ENCODE measurements around the gene AGAP3.
A peak's percentile ranks its signal among the peaks of the same experiment; 100 is the strongest.

The AGAP3 gene

GRCh38 chr7:151135525-151135845 lies 49.2 kb downstream of the AGAP3 start:
- H3K36me3 Mint-ChIP-seq: peaks cover 20% of the 10 kb centered on the region
- no peaks in the 10 kb centered on the region for H3K9me3 Mint-ChIP-seq
- peak overlapping the region; percentile 76 for H3K27ac Mint-ChIP-seq
- DNase-seq (ENCODE audit: low spot score in 2 of 2) (no peak), ATAC-seq (no peak)
- H3K4me1 Mint-ChIP-seq: no peaks in the 10 kb centered on the region
- no peak overlapping the region for H3K4me3 Mint-ChIP-seq

DNA sequence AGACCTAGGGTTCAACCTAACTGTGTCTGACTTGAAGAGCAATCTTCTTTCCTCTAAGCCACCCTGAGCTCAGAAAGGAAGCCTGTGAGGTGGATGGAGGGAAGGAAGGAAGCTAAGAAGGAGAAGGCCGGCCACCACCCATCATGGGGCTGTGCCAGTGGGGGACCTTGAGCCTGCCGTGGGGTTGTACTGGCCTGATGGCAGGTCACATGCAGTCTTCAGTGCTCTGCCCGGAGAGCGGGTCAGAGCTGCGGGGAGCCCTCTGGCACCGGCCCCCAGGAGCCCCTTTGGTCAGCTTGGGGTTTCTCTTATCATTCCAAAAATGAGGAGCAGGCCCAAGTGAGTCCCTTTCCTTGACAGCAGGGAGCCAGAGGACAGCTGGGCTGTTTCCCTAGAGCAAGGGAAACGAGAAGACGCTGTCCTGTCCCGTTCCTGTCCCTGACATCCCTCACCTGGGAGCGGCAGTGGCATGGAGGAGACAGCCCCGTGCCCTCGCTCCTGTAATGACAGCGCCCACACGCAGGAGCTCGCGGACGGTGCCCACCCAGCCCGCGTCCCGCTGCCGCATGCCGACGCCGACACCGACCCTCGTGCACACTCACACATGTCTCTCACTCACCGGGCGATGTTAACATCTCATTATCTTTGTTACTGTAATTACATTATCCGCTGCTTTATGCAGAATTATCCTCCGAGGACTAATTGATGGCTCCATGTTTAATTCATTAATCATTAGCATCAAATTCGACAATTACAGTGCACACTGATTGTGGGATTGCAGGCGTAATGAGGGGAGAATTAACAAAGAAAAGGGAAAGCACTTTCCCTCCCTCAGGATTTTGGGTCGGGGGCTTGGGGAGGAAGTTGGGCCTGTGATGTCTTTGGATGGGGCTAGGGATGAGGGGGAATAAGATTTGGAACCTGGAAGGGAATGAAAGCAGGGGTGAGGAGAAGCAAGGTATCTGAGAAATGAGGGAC lies 49.9 kb downstream of the AGAP3 start:
- H3K4me3 Mint-ChIP-seq: no peak overlapping the region
- H3K27ac Mint-ChIP-seq: no peak overlapping the region
- no peaks in the 10 kb centered on the region for H3K4me1 Mint-ChIP-seq
- DNase-seq (ENCODE audit: low spot score in 2 of 2) (no peak), ATAC-seq (no peak)
- H3K9me3 Mint-ChIP-seq: no peaks in the 10 kb centered on the region
- peaks cover 19% of the 10 kb centered on the region for H3K36me3 Mint-ChIP-seq

DNA sequence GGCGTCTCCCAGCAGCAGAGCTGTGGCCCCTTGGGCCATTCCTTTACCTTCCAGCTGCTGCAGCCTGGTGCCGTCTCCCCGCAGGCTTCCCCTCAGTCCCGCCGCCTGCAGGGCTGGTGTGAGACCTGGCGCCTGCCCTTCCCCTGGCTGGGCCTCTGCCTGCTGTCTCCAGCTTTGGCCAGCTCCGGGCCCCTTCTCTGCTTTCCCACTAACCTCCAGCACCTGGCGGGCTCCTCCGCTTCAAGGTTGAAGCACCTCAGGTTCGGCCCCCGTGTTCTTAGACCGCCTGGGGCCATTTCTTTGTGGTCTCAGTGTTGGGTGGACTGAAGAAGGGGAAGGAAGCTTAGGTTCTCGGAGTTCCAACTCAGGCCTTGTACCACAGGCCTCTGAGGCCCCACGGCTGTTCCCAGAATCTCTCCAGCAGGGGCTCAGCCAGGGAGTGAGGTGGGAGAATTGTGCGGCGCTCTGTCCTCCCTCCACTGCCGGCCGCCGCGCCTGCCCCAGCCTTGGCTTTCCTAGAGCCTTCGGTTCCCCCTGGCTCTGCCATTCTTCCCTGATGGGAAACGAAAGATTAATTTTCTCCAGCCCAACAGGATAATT lies 50.9 kb downstream of the AGAP3 start:
- Mint-ChIP-seq H3K4me3 (no peak overlapping the region), H3K9me3 (no peaks in the 10 kb centered on the region), H3K27ac (no peak overlapping the region), H3K4me1 (no peaks in the 10 kb centered on the region), H3K36me3 (peaks cover 13% of the 10 kb centered on the region)
- DNase-seq (ENCODE audit: low spot score in 2 of 2) (no peak), ATAC-seq (no peak)

DNA sequence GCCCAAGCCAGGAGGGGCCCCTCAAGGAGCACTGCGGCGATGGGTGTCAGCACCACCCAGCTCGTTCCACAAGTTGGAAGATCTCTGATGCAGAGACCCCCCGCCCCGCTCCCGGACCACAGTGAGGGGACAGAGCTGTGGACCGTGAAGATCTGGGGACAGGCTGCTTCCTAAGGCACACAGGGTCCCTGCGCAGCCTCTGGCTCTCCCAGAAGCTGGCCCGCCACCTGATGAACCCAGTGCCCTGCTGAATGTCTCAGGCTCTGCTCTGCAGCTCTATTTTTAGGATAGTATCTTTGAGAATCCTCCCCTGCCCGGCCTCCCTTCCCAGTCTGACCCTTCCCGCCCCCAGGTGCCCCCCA lies 51.5 kb downstream of the AGAP3 start:
- DNase-seq (ENCODE audit: low spot score in 2 of 2) (no peak), ATAC-seq (no peak)
- no peak overlapping the region for H3K4me3 Mint-ChIP-seq
- peaks cover 13% of the 10 kb centered on the region for H3K36me3 Mint-ChIP-seq
- no peaks in the 10 kb centered on the region for H3K9me3 Mint-ChIP-seq
- H3K27ac Mint-ChIP-seq: no peak overlapping the region
- no peaks in the 10 kb centered on the region for H3K4me1 Mint-ChIP-seq

- no peak overlapping the region for H3K27ac Mint-ChIP-seq
- H3K4me1 Mint-ChIP-seq: no peaks in the 10 kb centered on the region
- no peak overlapping the region for H3K4me3 Mint-ChIP-seq
- ATAC-seq (no peak), DNase-seq (ENCODE audit: low spot score in 2 of 2) (no peak)
- peaks cover 15% of the 10 kb centered on the region for H3K36me3 Mint-ChIP-seq
- no peaks in the 10 kb centered on the region for H3K9me3 Mint-ChIP-seq
Observed at GRCh38 chr7:151138153-151138851, 52.0 kb downstream of the AGAP3 start.

- Mint-ChIP-seq H3K4me3 (no peak overlapping the region), H3K4me1 (no peaks in the 10 kb centered on the region), H3K27ac (no peak overlapping the region), H3K9me3 (no peaks in the 10 kb centered on the region), H3K36me3 (peaks cover 21% of the 10 kb centered on the region)
- DNase-seq (ENCODE audit: low spot score in 2 of 2) (no peak), ATAC-seq (no peak)
Observed at GRCh38 chr7:151139071-151139790, 53.0 kb downstream of the AGAP3 start.

- ATAC-seq (no peak), DNase-seq (ENCODE audit: low spot score in 2 of 2) (no peak)
- Mint-ChIP-seq H3K9me3 (no peaks in the 10 kb centered on the region), H3K4me1 (no peaks in the 10 kb centered on the region), H3K36me3 (peaks cover 21% of the 10 kb centered on the region), H3K4me3 (no peak overlapping the region), H3K27ac (no peak overlapping the region)
Observed at GRCh38 chr7:151139791-151140190, 53.5 kb downstream of the AGAP3 start.

DNA sequence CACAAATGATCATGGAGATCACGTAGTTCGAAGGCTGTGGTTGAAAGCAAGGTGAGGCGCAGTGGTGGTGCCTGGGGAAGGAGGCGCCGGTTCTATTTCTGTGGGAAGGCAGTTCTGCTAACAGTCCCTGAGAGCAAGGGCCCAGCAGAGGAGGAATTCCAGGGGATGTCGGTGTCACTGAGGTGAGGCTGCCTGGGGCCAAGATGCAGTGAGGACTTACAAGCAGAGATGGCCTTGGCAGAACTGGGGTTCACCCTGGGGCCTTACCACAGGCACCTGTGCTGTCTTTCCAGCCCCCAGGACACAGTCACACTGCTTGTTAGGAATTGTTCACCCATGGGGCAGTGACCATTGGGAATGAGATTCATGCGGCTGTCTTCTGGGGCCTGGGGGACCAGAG lies 54.6 kb downstream of the AGAP3 start:
- ATAC-seq: no peak
- H3K9me3 Mint-ChIP-seq: no peaks in the 10 kb centered on the region

GRCh38 chr7:151141311-151141854 lies 55.1 kb downstream of the AGAP3 start:
- H3K4me1 Mint-ChIP-seq: no peaks in the 10 kb centered on the region
- peaks cover 13% of the 10 kb centered on the region for H3K36me3 Mint-ChIP-seq
- DNase-seq (ENCODE audit: low spot score in 2 of 2): no peak
- H3K27ac Mint-ChIP-seq: no peak overlapping the region
- H3K4me3 Mint-ChIP-seq: no peak overlapping the region
- H3K9me3 Mint-ChIP-seq: no peaks in the 10 kb centered on the region
- ATAC-seq: no peak

More for the DNA sequence above, 54.6 kb downstream of the AGAP3 start:
- H3K4me3 Mint-ChIP-seq: no peak overlapping the region
- no peak overlapping the region for H3K27ac Mint-ChIP-seq
- H3K4me1 Mint-ChIP-seq: no peaks in the 10 kb centered on the region
- H3K36me3 Mint-ChIP-seq: peaks cover 13% of the 10 kb centered on the region
- DNase-seq (ENCODE audit: low spot score in 2 of 2): no peak

- no peak overlapping the region for H3K4me3 Mint-ChIP-seq
- H3K27ac Mint-ChIP-seq: no peak overlapping the region
- no peaks in the 10 kb centered on the region for H3K4me1 Mint-ChIP-seq
- DNase-seq (ENCODE audit: low spot score in 2 of 2) (no peak), ATAC-seq (peak; percentile 11)
- no peaks in the 10 kb centered on the region for H3K9me3 Mint-ChIP-seq
- H3K36me3 Mint-ChIP-seq: peaks cover 13% of the 10 kb centered on the region
Observed at GRCh38 chr7:151141855-151142685, 55.8 kb downstream of the AGAP3 start.

- ATAC-seq (no peak), DNase-seq (ENCODE audit: low spot score in 2 of 2) (no peak)
- peaks cover 13% of the 10 kb centered on the region for H3K36me3 Mint-ChIP-seq
- H3K9me3 Mint-ChIP-seq: no peaks in the 10 kb centered on the region
- no peak overlapping the region for H3K4me3 Mint-ChIP-seq
- no peaks in the 10 kb centered on the region for H3K4me1 Mint-ChIP-seq
- H3K27ac Mint-ChIP-seq: no peak overlapping the region
Observed at GRCh38 chr7:151142686-151143040, 56.4 kb downstream of the AGAP3 start.

DNA sequence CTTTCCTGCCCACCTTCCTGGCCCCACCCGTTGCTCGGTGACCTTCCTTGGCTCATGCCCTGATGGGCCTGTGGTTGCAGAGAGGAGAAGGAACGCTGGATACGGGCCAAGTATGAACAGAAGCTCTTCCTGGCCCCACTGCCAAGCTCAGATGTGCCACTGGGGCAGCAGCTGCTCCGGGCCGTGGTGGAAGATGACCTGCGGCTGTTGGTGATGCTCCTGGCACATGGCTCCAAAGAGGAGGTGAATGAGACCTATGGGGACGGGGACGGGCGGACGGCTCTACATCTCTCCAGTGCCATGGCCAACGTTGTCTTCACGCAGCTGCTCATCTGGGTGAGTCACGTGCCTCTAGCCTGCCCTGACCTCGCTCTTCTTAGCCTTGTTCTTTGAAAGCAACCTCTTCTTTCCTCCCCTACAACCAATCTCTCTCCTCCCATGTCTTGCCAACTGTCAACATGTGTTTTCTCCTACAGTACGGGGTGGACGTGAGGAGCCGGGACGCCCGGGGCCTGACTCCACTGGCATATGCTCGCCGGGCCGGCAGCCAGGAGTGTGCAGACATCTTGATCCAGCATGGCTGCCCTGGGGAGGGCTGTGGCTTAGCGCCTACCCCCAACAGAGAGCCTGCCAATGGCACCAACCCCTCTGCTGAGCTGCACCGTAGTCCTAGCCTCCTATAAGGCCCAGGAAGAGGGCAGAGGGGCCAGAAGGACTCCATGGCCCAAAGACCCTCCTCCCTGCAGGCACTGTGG lies 57.2 kb downstream of the AGAP3 start:
- no peak overlapping the region for H3K27ac Mint-ChIP-seq
- H3K4me3 Mint-ChIP-seq: no peak overlapping the region
- H3K4me1 Mint-ChIP-seq: no peaks in the 10 kb centered on the region
- ATAC-seq: no peak
- no peak for DNase-seq (ENCODE audit: low spot score in 2 of 2)
- no peaks in the 10 kb centered on the region for H3K9me3 Mint-ChIP-seq
- H3K36me3 Mint-ChIP-seq: peaks cover 13% of the 10 kb centered on the region

GRCh38 chr7:151144387-151144786 lies 58.1 kb downstream of the AGAP3 start:
- peaks cover 13% of the 10 kb centered on the region for H3K36me3 Mint-ChIP-seq
- no peak overlapping the region for H3K27ac Mint-ChIP-seq
- H3K9me3 Mint-ChIP-seq: no peaks in the 10 kb centered on the region
- no peak for DNase-seq (ENCODE audit: low spot score in 2 of 2)
- no peak for ATAC-seq
- H3K4me1 Mint-ChIP-seq: no peaks in the 10 kb centered on the region
- no peak overlapping the region for H3K4me3 Mint-ChIP-seq

GRCh38 chr7:151146761-151147160 lies 60.5 kb downstream of the AGAP3 start:
- no peaks in the 10 kb centered on the region for H3K9me3 Mint-ChIP-seq
- no peaks in the 10 kb centered on the region for H3K4me1 Mint-ChIP-seq
- H3K27ac Mint-ChIP-seq: no peak overlapping the region
- H3K4me3 Mint-ChIP-seq: no peak overlapping the region
- peaks cover 8% of the 10 kb centered on the region for H3K36me3 Mint-ChIP-seq
- ATAC-seq (no peak), DNase-seq (ENCODE audit: low spot score in 2 of 2) (no peak)
